ENCODE data around the gene KLHL22.
"Not testable (repeated sequence)": the region's sequence is repeated elsewhere in the genome, so short reads cannot be mapped to it uniquely, and the experiment has no call there.

- TF ChIP-seq, protein P1, sequence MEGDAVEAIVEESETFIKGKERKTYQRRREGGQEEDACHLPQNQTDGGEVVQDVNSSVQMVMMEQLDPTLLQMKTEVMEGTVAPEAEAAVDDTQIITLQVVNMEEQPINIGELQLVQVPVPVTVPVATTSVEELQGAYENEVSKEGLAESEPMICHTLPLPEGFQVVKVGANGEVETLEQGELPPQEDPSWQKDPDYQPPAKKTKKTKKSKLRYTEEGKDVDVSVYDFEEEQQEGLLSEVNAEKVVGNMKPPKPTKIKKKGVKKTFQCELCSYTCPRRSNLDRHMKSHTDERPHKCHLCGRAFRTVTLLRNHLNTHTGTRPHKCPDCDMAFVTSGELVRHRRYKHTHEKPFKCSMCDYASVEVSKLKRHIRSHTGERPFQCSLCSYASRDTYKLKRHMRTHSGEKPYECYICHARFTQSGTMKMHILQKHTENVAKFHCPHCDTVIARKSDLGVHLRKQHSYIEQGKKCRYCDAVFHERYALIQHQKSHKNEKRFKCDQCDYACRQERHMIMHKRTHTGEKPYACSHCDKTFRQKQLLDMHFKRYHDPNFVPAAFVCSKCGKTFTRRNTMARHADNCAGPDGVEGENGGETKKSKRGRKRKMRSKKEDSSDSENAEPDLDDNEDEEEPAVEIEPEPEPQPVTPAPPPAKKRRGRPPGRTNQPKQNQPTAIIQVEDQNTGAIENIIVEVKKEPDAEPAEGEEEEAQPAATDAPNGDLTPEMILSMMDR (IDR thresholded peaks at IDR 0.05; ENCODE audit: control extremely low read depth in 1 of 3, insufficient read depth in 1 of 3, low read depth in 1 of 3, low read length in 3 of 3) = not testable (repeated sequence)
- not testable (repeated sequence) for TF ChIP-seq YY1 (IDR thresholded peaks at IDR 0.05; ENCODE audit: low read depth, low read length); JUND (IDR thresholded peaks at IDR 0.05; ENCODE audit: low read length); EZH2 (IDR thresholded peaks at IDR 0.05; ENCODE audit: low read depth, low read length, severe bottlenecking); TAF7 (optimal IDR thresholded peaks at IDR 0.05; ENCODE audit: borderline replicate concordance, low read depth, low read length); RAD21 (IDR thresholded peaks at IDR 0.05 in 1 of 2, conservative IDR thresholded peaks at IDR 0.05 in 1 of 2; ENCODE audit: low read depth in 2 of 2, low read length in 2 of 2); USF2 (IDR thresholded peaks at IDR 0.05; ENCODE audit: low read length); ZNF274 (IDR thresholded peaks at IDR 0.05; ENCODE audit: borderline replicate concordance, extremely low read depth, low read length); MAX (IDR thresholded peaks at IDR 0.05); EP300 (IDR thresholded peaks at IDR 0.05; ENCODE audit: borderline replicate concordance in 1 of 2, low read depth in 2 of 2, low read length in 2 of 2); CREB1 (IDR thresholded peaks at IDR 0.05); POLR2A (IDR thresholded peaks at IDR 0.05; ENCODE audit: control extremely low read depth in 1 of 2, low read depth in 2 of 2, low read length in 2 of 2); ATF3 (IDR thresholded peaks at IDR 0.05; ENCODE audit: insufficient read depth, low read depth, low read length); NANOG (IDR thresholded peaks at IDR 0.05; ENCODE audit: insufficient read depth, low read depth, low read length, poor library complexity, severe bottlenecking)
Measured at GRCh38 chr22:20478059-20478458, 17.5 kb downstream of the KLHL22 start.

Data from H1 (cell line).